DND-41 (cell line): ENCODE measurements around the gene SOD3.

Experiments
- ATAC-seq: fragments of 200-7000 bp; cut with Tn5 transposase; 3 replicates; pipeline ENCODE4 v1.9.1; 2021; ENCODE audit warnings: low read depth; ENCODE audit not compliant: insufficient read depth
- DNase-seq: peaks from one replicate; pipeline ENCODE4 v3.0.0-alpha.2; 2020
- H2AFZ ChIP-seq: 2 replicates; pipeline ENCODE4 v1.6.0; 2012; ENCODE audit warnings: low read depth, low read length
- H3K27ac ChIP-seq: 2 replicates; pipeline ENCODE4 v1.5.1; 2012; ENCODE audit warnings: low read length, inconsistent platforms
- H3K27me3 ChIP-seq: fragments of 200-600 bp; sonication (generic); 2 replicates; pipeline ENCODE4 v1.6.0; 2012; ENCODE audit warnings: low read length, mild to moderate bottlenecking, inconsistent platforms; ENCODE audit not compliant: insufficient read depth, poor library complexity
- H3K36me3 ChIP-seq: 2 replicates; pipeline ENCODE4 v1.5.1; 2012; ENCODE audit warnings: low read length, inconsistent platforms; ENCODE audit not compliant: insufficient read depth
- H3K4me1 ChIP-seq: 2 replicates; pipeline ENCODE4 v1.5.1; 2012; ENCODE audit warnings: mild to moderate bottlenecking, low read length; ENCODE audit not compliant: insufficient read depth
- H3K4me2 ChIP-seq: 2 replicates; pipeline ENCODE4 v1.6.0; 2012; ENCODE audit warnings: mild to moderate bottlenecking, moderate library complexity, low read length, inconsistent platforms; ENCODE audit not compliant: insufficient read depth
- H3K4me3 ChIP-seq, 2 experiments: fragments of 200-600 bp in 1 of 2; shearing (Covaris generic) in 1 of 2; 2 replicates each; pipeline ENCODE4 v1.5.1; 2012 to 2016; ENCODE audit warnings: inconsistent platforms in 2 of 2, low read length in 2 of 2, mild to moderate bottlenecking in 2 of 2, low read depth in 1 of 2, moderate library complexity in 1 of 2
- H3K79me2 ChIP-seq: 2 replicates; pipeline ENCODE4 v1.6.0; 2012; ENCODE audit warnings: low read length, inconsistent platforms; ENCODE audit not compliant: insufficient read depth
- H3K9ac ChIP-seq: 2 replicates; pipeline ENCODE4 v1.6.0; 2012; ENCODE audit warnings: low read depth, mild to moderate bottlenecking, inconsistent platforms, low read length, moderate library complexity
- H3K9me3 ChIP-seq: 2 replicates; pipeline ENCODE4 v1.5.1; 2012; ENCODE audit warnings: low read length, moderate library complexity, mild to moderate bottlenecking, inconsistent platforms; ENCODE audit not compliant: insufficient read depth, severe bottlenecking
- H4K20me1 ChIP-seq: 2 replicates; pipeline ENCODE4 v1.6.0; 2012; ENCODE audit warnings: low read length; ENCODE audit not compliant: insufficient read depth
- EZH2 ChIP-seq: IDR thresholded peaks from 3 replicates; pipeline ENCODE4 v1.6.1; 2012; ENCODE audit warnings: borderline replicate concordance, low read depth, mild to moderate bottlenecking, moderate library complexity, low read length, inconsistent platforms; ENCODE audit not compliant: severe bottlenecking
- TF ChIP-seq, protein P1 (sequence below): IDR thresholded peaks from 2 replicates; pipeline ENCODE4 v1.5.1; 2012; ENCODE audit warnings: borderline replicate concordance, low read length, moderate library complexity, mild to moderate bottlenecking; ENCODE audit not compliant: poor library complexity, severe bottlenecking; ENCODE audit errors: extremely low read depth

SOD3 gene

DNA sequence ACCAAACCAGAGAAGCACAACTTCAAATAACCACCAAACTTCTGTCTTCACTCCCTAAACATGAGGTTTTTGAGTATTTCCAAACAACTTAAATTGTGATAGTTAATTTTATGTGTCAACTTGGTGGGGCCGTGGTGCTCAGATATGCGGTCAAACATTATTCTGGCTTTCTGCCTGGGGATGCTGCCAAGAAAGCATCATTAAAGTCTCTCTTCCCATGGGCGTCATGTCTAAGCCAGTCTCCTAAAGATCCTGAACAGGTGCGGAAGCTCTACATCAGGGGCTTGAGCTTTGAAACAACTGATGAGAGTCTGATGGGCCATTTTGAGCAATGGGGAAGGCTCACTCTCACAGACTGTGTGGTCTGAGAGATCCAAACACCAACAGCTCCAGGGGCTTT, 24.1 kb upstream of the SOD3 start:
- Histone ChIP-seq H3K79me2 (no peaks in the 10 kb centered on the region), H3K27ac (no peak overlapping the region)

DNA sequence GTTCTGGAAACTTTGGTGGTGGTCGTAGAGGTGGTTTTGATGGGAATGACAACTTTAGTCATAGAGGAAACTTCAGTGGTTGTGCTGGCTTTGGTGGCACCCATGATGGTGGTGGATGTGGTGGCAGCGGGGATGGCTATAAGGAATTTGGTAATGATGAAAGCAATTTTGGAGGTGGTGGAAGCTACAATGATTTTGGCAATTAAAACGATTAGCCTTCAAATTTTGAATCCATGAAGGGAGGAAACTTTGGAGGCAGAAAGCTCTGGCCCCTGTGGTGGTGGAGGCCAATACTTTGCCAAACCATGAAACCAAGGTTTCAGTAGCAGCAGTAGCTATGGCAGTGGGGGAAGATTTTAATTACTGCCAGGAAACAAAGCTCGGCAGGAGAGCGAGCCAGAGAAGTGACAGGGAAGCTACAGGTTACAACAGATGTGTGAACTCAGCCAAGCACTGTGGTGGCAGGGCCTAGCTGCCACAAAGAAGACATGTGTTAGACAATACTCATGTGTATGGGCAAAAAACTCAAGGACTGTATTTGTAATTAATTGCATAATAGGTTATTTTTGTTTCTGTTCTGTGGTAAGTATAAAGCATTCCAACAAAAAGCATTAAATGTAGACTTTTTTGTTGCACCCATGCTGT, 23.2 kb upstream of the SOD3 start:
- Histone ChIP-seq H3K36me3 (no peaks in the 10 kb centered on the region), H3K4me1 (no peaks in the 10 kb centered on the region), H4K20me1 (no peaks in the 10 kb centered on the region), H3K4me3 (no peak overlapping the region), H3K9ac (no peak overlapping the region), H3K27ac (no peak overlapping the region), H3K79me2 (no peaks in the 10 kb centered on the region), H3K9me3 (no peaks in the 10 kb centered on the region), H2AFZ (no peak overlapping the region), H3K4me2 (no peak overlapping the region), H3K27me3 (no peaks in the 10 kb centered on the region)
- ATAC-seq (no peak), DNase-seq (no peak)
- TF ChIP-seq, protein P1, sequence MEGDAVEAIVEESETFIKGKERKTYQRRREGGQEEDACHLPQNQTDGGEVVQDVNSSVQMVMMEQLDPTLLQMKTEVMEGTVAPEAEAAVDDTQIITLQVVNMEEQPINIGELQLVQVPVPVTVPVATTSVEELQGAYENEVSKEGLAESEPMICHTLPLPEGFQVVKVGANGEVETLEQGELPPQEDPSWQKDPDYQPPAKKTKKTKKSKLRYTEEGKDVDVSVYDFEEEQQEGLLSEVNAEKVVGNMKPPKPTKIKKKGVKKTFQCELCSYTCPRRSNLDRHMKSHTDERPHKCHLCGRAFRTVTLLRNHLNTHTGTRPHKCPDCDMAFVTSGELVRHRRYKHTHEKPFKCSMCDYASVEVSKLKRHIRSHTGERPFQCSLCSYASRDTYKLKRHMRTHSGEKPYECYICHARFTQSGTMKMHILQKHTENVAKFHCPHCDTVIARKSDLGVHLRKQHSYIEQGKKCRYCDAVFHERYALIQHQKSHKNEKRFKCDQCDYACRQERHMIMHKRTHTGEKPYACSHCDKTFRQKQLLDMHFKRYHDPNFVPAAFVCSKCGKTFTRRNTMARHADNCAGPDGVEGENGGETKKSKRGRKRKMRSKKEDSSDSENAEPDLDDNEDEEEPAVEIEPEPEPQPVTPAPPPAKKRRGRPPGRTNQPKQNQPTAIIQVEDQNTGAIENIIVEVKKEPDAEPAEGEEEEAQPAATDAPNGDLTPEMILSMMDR = no peak
- no peak for TF ChIP-seq EZH2

More for the DNA sequence above, 24.1 kb upstream of the SOD3 start:
- ATAC-seq (no peak), DNase-seq (no peak)
- Histone ChIP-seq H3K27me3 (no peaks in the 10 kb centered on the region), H4K20me1 (no peaks in the 10 kb centered on the region), H2AFZ (no peak overlapping the region), H3K4me3 (no peak overlapping the region), H3K9ac (no peak overlapping the region), H3K9me3 (no peaks in the 10 kb centered on the region), H3K4me1 (no peaks in the 10 kb centered on the region), H3K4me2 (no peak overlapping the region), H3K36me3 (no peaks in the 10 kb centered on the region)
- TF ChIP-seq, protein P1 = no peak
- no peak for TF ChIP-seq EZH2

DNA sequence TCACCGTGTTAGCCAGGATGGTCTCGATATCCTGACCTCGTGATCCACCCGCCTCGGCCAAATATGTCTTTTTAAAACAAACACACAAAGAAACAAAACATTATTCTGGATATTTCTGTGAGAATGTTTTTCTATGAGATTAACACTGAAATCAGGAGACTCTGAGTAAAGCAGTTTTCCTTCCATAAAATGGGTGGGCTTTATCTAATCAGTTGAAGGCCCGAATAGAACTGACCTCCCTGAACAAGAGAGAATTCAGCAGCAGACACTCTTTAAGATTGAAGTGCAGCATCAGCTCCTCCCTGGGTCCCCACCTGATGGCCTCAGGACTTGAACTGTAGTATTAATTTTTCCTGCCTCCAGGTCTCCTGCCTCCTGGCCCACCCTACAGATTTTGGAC, 22.4 kb upstream of the SOD3 start:
- Histone ChIP-seq H3K4me2 (no peak overlapping the region), H3K9ac (no peak overlapping the region), H4K20me1 (no peaks in the 10 kb centered on the region), H3K9me3 (no peaks in the 10 kb centered on the region), H3K79me2 (no peaks in the 10 kb centered on the region), H3K4me1 (no peaks in the 10 kb centered on the region), H3K36me3 (no peaks in the 10 kb centered on the region), H3K27me3 (no peaks in the 10 kb centered on the region), H3K4me3 (no peak overlapping the region), H3K27ac (no peak overlapping the region), H2AFZ (no peak overlapping the region)
- no peak for ATAC-seq
- no peak for DNase-seq
- TF ChIP-seq, protein P1 = no peak
- TF ChIP-seq EZH2 = no peak
